ENCODE results near the gene COLEC12.

COLEC12 gene

DNA sequence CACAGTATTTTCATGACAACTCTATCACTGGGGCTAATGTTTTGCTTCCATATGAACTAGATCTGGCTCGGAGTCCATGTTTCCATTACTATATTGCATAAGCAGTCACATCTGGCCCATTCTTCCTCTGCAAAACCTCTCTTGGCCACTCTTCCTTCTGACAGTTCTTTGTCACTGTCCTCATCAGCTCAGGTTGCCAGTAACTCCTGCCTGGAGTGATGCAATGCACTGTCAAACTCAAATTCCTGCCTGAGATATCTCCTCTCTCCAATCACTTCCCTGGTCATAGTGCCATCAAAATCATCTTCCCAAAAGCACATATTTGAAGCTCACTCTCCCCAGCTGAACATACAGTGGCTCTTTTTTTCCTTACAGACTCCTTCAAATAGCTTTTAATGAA lies 66.1 kb downstream of the COLEC12 start:
- no peak for DNase-seq

DNA sequence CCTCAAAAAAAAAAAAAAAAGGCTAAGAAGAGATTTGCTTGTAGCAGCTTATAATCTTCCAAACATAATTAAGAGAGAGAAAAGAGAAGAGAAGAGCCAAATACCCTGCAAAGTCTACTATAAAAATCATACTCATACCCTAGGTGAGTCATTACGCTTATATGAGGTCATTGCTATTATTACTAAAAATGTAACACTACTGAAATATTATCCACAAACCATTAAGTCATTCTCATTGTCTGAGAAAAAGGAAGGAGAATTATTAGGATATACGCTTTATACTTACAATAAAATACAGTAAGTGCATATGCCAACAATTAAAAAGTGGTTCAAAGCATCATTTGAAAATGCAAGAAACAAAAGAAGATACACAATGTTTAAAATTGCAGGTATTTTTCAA lies 66.5 kb downstream of the COLEC12 start:
- DNase-seq = no peak

DNA sequence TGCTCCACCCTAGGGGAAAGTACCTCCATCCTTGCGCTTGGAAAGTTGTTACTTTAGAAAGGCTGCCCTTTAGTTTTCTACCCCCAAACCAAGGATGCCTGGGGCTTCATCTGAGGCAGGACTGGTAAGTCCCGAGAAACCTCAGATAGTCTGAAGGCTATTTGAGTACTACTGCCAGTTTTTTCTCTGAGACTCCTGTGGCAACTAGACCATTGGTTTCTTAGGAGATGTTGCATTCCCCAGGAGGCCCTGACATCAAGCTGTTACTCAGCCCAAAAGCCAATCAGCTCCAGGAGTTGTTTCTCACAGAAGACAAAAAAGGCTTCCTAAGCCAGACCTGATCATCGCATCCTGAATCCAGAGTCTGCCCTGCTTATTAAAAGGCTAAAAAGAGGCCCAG lies 67.2 kb downstream of the COLEC12 start:
- no peak for DNase-seq

DNA sequence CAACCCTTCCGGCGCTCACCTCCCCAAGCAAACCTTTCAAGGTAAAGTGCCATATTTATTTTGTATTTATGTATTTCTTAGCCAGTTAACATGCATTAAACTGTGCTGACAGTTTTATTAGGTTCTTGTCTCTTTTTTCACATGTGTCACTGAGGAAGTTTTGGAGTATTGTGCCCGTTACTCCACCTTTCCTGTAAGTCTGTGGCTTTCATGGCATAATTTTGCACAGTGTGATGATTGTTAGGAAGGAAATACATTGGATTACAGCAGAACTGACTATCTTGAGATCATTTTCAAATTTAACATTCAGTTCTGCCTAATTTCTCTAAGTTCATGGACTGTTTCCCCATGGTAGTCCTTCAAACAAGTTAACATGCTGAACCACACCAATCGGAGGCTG lies 67.7 kb downstream of the COLEC12 start:
- no peak for DNase-seq

DNA sequence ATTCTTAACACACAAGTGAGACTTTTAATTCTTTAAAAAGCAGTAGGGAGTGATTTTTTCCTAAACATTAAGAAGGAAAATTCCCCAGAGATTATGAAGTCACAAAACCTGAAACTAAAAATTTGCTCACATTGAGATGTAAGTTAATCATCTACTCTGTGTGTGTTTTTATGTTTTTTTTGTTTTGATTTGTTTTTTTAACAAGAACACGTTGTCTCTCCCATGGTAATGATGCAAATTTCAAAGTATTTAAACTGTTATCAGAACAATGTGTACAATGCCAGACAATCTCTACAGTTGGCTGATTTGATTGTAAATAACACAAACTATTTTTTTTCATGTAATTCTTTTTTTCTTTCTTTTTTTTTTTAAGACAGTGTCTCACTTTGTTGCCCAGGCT lies 71.5 kb downstream of the COLEC12 start:
- DNase-seq = no peak

DNA sequence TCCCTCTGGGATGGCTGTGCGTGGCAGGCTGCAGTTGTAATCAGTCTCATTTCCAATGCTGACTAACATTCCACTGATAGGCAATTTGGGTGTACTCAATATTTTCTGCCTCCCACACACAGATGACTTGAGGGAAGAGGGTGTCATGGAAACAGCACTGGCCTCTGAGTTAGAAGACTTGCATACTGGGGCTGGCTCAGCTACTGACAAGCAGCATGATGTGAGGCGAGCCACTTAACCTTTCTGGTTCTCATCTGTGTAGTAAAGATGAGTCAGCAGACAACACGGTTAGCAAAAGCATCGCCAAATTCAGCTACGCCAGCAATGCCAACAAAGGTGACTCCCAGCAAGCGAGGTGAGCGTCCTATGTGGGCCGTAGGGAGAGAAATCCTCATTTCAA lies 73.5 kb downstream of the COLEC12 start:
- DNase-seq = no peak

DNA sequence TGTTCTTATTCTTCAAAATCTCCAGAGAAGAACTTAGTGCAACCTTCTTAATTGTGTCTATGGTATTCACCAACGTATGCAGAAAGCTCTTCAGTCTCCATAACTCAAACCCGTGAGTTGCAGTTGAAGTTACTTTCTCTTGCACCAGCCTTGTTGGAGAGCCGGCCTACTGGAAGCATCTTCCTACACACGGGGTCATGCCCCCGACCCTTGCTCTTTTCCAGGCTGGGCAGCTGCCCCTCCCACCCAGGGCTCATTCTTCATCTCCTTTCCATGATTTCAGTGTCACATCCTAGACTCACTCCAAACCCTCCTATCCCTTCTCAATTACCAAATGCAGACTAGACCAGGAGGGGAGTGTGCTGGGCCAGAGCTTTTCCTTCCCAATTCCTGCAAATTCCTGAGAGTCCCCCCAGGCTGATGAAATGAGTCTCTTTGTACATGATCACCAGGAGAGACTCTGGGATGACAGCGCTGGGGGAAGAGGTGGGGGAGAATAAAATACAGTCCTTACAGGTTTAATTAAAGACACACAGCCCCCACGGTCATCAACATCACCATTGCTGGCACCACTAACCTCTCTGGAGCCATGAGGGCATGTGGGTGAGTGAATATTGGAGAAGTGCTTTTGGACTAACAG lies 75.3 kb downstream of the COLEC12 start:
- no peak for DNase-seq

DNA sequence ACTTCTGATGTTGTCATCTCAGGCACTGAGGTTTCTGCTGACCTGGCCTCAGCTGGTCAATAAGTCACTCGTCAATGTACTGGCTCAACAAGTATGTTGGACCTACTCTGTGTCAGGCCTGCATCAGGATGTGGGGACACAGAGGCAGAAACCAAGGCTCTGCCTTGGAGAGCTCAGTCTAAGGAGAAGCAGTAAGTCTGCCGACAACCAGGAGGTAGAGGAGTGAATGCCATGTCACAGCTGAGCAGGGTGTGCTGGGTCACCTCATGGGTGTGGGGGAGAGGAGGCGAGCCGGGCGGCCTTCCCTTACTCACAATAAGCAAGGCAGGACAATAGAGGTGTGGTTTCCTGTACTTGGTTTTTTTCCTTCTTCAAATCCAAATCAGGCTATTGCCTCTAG lies 75.8 kb downstream of the COLEC12 start:
- DNase-seq = no peak

DNA sequence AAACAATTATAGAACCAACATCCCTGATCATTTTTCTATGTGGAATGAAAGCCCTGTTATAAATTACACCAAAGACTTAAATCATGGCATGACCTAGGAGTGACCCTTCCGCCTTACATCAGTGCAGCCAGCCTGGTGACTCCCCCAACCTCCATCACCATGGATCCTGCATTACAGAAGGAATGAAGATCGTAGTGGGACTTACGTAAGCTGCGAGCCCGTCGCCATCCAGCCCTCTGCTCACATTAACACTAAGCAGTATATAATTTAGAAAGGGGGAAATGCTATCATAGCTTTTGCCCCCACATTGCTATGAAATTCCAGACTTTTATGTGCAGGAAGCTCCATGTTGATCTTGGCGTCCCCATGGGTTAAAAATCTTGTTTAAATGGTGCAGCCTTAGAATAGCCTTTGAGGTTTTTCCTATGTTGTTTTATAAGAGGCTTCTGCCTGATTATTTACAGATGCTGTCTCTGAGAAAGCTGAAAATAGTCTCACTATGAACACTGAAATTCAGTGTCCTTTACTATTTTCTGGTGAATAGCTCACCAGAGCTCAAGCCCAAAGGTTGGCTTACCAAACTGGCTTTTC lies 76.3 kb downstream of the COLEC12 start:
- no peak for DNase-seq

DNA sequence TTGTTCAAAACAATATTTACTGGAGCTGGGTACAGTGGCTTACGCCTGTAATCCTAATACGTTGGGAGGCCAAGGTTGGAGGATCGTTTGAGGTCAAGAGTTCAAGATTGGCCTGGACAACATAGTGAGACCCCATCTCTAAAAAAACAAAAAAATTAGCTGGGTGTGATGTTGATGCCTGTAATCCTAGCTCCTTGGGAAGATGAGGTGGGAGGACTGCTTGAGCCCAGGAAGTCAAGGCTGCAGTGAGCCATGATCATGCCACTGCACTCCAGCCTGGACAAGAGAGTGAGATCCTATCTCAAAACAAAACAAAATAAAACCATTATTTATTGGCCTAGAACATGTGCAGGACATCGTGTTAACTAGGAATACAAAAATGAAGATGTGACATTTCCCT lies 77.5 kb downstream of the COLEC12 start:
- DNase-seq = no peak

DNA sequence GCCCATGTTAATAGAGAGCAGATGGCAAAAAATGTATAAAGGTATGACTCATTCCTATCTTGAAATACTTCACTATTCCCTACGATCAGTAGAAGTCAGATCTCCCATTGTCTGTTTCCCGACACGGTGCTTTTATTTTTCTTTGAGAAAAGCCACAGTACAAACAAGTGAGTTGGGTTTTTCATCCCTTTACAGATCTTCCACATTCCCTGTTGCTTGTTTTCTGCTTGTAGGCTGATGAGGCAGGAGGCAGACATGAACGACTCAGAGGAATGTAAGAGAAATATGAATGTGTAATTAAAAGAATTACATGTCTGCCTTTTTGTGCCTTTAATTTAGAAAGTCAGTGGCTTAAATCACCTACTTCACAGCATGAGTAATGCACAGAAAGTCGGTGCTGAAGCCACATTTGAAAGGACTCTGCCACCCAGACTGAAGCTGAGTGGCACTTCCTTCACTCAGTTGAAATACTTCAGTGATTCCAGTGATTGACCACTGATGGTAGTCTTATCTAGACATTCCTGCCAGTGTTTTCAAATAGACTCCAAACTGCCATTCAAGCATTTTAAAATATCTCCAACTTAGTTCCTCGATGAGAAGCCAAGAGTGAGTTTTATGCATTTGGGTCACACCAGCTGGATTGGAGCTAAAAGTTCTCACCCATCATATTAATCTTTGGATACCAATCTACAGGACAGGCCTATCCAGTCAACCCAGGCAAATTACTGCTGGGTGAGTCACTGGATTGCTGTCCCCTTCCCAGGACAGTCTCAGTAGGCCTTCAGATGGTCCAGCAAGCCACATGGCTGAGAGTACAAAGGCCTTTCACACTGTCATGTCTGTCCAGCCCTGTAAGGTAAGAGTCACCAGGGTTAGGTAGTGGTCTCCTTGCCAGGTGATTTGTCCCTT lies 79.0 kb downstream of the COLEC12 start:
- DNase-seq = no peak

DNA sequence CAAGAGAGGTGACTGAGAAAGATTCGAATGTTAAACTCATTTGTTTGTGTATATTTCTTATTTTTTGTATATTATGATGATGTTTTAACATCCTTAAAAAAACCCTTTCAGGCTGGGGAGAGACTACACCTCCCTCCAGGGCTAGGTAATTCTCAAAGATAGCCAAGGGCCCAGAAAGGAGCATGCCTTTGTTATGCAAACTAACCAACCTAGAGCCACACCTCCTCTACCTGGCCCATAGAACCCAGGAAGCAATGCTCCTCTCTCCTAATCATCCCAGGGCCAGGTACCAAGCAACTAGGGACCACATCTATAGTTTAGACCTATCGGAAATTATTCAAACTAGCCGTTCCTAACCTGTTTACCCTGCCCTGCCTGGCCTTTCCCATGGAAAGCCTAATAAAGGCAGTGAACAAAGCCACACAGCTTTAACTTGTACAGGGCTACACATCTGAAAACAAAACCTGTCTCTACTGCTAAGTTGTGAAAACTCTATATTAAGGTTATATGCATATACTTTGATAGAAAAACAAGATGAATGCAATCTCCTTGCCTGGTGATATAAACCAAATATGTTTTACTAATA lies 79.7 kb downstream of the COLEC12 start:
- no peak for DNase-seq

DNA sequence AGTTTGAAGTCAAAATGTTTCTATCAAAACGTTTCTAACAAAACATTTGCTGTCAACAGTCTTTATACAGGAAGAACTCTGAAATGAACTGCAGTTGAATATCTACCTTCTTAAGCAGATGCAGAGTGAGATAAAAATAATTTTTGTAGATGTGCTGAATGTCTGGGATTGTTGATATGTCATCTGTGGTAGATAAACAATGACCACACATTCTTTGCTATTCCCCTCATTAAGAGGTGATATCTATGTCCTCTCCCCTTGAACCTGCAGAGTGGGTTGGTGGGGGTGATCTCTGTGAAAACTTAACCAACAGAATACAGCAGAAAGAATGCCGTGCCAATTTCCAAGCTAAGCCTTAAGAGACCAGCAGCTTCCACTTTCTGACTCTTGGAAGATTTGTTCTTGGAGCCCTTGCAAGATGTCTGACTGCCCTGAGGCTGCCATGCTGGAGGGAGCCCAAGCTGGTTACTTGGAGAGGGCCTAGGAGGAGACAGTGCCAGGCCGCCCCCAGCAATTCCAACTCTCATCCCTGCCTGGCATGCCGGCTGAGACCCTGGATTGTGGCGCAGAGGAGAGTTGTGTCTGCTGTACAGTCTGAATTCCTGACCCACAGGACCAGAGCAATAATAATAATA lies 80.8 kb downstream of the COLEC12 start:
- DNase-seq = no peak

DNA sequence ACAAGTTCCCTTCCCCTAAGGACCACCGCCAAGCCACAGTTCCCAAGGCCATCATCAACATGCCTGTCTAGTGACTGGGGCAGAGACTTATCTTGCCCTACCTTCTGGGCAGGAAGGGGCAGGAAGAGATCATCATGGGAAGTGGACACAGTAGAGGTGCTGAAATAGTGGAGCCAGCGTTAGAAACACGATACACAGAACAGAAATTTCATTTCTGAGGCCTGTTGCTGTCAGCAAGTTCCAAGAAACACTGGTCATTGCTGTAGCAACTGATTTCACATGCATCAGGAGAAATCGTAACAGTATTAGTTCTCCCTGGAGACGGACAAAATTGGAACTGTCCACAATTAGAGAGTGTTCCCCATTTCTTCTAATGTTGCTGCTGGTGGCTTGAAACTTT lies 83.0 kb downstream of the COLEC12 start:
- no peak for DNase-seq

DNA sequence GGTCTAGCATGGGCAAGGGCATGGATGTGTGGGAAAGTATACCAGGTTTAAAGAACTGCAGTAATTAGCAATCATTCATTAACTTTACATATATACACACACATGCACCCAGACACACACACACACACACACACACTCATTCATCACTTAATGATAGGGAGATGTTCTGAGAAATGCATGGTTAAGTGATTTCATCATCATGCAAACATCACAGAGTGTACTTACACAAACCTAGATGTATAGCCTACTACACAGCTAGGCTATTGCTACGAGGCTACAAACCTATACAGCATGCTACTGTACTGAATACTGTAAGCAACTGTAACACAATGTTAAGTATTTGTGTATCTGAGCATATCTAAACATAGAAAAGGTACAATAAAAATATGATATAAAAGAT lies 83.6 kb downstream of the COLEC12 start:
- no peak for DNase-seq

DNA sequence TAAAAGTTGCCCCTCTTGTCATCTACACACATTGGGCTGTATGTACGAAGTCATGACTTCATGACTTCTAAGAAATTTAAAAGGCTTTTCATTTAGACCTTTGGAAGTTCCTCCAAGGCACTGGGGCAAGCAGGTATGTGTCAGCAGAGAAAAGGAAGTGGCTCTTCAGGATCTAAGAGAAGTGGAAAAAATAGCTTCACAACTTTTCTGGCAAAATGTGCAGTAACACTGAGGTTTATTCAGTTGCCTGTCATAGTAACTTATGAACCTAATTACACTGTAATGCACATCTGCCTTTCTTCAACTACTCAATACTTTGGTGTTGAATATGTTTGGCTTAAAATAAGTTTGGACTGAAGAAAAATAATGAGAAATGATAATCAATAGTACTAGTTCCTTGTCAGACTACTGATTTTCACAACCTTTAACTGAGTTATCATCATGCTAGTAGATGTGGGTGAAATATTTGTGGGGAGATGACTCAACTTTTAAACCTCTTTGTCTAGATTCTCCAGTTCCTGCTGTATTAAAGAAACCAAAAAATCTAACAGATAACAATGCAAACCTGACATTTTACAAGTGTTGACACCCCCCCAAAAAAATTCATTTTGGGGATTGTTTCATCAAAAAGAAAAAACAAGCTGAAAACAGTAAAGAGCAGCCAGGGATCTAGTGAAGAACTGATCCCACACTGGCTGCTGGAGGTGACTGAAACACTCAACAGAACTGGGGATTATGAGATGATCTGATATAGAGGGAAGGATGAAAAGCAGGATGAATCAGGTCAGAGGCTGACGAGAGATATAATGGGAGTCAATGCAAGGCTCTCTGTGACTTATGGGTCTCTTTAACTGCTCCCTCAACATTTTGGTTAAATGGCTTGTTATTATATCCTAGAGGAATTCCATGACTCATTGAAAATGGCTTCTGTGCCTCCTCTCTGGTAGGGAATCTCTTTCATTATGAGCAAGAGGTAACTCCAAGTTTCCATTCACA lies 84.6 kb downstream of the COLEC12 start:
- no peak for DNase-seq

DNA sequence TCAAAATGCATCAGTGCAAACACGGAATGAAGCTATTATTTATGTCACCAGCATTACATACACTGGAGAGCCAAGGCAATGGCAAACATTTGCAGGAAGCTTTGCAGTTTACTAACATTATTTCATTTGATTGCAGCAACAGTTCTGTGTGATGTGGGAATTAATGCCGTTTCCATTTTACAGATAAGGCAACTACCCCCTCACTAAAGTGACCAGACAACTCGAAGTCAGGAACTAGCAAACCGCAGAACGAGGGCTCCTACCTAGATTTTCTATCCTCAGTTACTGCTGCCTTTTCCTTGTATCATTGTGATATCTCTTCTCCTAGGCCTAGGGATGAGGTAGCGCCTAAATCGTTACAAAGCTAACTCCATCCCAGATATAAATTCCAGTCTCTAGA lies 85.5 kb downstream of the COLEC12 start:
- DNase-seq = no peak

DNA sequence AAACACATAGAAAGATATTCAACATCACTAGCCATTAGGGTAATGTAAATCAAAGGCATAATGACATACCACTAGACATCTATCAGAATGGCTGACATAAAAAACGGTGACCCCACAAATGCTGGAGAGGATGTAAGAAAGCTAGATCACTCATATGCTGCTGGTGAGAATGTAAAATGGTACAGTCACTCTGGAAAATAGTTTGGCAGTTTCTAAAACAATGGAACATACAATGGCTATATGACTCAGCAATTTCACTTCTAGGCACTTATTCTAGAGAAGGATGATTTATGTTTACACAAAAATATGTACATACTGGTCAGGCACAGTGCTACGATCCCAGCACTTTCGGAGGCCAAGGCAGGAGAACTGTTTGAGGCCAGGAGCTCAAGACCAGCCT lies 87.3 kb downstream of the COLEC12 start:
- no peak for DNase-seq

DNA sequence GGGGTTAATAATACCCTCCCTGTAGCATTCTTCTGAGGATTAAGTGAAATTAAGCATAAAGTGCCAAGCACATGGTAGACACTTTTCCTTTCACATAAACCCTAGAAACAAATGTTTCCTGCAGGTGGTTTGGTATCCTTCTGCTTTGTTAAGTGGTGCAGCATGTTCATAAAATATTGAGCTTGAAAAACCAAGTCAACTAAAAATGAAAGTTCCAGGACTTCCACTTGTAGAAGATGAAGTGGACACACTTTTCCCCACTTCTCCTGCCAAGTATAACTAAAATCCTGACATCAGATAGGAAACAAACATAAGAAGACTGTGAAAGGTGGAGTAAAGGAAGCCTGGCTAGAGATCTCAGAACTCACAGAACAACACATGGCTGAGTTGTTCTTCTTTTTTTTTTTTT lies 90.5 kb downstream of the COLEC12 start:
- DNase-seq = no peak

DNA sequence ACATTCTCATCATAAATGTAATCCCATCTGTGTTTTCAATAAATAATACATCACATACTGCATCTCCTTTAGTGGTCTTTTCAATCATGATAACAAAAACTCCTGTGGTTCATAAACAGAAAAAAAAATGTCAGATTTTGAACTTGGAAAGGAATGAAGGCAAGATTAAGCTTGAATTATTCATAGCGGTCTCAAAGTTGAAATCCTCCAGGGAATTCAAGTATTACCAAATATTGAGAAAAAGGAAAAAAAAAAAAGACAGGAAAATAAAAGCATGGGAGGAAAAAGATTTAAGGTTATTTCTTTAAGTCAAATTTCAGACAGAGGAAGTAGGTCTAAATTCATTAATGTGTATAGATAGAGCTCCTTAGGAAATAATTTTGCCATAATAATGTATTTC lies 92.1 kb downstream of the COLEC12 start:
- no peak for DNase-seq

DNA sequence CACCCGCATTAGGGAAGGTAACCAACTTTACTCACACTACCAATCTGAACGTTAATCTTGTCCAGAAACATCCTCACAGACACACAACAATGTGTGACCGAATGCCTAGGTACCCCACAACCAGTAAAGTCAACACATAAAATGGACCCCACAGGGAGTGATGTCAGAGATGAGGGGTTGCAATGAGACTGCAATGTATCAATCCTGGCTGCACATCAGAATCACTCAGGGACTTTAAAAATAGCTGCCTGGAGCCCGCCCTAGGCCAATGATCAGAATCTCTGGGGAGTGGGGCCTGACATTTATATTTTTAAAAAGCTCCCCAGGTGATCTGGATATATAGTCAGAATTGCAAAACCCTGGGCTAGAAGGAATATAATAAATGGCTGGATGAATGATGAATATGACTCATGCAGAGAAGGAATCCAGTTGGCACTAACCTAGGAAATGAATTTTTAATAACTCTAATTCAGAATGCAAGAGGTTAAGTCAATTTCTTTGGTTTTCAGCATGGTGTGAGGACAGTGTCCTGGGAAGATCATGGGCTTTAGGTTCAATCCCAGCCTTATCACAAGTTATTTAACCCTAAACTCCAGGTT lies 92.8 kb downstream of the COLEC12 start:
- no peak for DNase-seq

DNA sequence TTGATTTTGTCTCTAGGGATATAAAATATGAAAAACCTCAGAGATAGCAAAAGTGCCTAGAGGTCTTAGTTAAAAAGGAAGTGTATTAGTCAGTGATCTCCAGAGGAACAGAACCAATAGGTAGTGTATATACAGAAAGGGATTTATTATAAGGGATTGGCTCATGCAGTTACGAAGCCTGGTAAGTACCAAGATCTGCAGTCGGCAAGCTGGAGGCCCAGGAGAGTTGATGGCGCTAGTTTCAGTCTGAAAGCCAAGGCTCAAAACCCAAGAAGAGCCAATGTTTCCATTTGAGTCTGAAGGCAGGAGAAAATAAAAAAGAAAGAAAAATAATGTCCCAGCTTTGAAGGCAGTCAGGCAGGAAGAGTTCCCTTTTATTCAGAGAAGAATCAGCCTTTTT lies 93.3 kb downstream of the COLEC12 start:
- no peak for DNase-seq
